ENCODE data around the gene SPRR1B.
"Not testable (repeated sequence)": the region's sequence is repeated elsewhere in the genome, so short reads cannot be mapped to it uniquely, and the experiment has no call there.

Gene SPRR1B, protein sequence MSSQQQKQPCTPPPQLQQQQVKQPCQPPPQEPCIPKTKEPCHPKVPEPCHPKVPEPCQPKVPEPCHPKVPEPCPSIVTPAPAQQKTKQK

DNA sequence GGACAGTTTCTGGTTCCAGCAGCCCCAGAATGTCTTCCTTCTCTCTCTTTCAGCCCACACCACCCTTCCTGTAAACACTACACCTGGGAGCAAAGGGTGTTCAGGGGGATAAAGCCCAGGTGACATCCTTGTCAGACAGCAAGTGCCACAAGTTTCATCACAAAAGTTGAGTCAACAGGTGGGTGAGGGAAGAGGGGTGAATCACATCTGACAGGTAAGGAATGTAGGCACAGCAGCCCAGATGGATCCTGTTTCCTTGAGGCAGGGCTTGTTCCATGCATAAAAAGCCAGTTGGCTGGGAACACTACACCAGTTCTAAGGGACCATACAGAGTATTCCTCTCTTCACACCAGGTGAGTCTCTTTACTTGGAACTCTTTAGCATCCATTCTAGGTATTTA is at the start of gene SPRR1B:
SPRR1B (plus strand) TSS at position 309 of the 400 bp plus-strand sequence. CDS start 1,143 bp downstream, outside the sequence.
- DNase-seq (ENCODE audit: low read depth), result no peak

DNA sequence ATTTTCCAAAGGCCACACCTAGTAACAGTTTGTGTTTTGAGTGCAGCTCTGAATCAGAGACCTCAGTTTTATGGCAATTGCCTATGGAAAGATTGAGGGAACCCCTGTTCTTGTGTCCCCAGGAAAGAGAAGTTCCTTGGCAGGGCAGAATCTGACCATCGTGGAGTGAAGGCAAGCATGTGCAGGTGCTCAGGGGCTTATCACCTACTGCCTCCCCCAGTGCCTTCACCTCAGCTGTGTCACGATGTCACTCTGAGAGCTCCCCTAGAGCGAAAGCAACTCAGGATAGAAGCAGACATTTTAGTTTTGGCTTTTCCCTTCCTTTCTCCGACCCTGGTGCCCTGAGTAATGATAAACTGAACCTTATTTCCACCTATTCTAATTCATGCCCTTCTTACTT is 48.9 kb upstream of the SPRR1B start:
- no peak for DNase-seq (ENCODE audit: low read depth)

GRCh38 chr1:152983234-152983633 is 47.8 kb upstream of the SPRR1B start:
- no peak for DNase-seq (ENCODE audit: low read depth)

GRCh38 chr1:152983743-152984142 is 47.3 kb upstream of the SPRR1B start, which contains the start of gene SPRR1A:
TSS of gene SPRR1A (plus strand) at chr1:152984081. CDS start at chr1:152985231, 1,150 bp downstream.
- no peak for DNase-seq (ENCODE audit: low read depth)

DNA sequence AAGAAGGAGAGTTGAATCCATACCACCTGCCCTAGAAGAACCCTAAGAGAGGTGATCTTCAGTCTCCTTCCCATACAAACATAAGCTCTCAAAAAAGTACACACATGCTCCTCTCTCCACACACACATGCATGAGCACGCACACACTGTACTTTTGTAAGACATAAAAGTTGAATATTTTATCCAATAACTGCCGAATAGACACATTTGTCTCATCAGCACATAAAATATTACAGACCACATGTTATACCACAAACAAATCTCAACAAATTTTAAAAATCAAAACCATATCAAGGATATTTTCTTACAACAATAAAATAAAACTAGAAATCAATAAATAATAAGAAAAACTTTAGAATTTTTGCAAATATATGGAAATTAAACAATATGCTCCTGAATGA is 44.4 kb upstream of the SPRR1B start:
- no peak for DNase-seq (ENCODE audit: low read depth)

- DNase-seq (ENCODE audit: low read depth), result no peak
Observed at GRCh38 chr1:152993186-152993585, 37.8 kb upstream of the SPRR1B start.

DNA sequence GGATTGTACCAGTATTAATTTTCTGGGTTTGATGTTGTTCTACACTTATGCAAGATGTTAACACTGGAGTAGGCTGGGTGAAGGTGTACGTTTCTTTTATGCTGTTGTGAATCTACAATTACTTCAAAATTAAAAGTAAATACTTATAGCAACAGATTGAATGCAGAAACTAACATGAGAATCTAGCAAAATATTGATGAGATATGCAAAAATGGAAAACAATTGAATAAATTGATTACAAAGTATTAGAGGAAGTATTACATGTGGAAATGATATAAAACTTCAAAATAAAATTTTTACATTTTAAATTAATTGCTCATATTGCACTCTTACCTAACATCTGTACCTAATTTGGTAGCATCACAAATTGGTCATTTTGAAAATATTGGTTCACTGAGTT is 35.2 kb upstream of the SPRR1B start:
- no peak for DNase-seq (ENCODE audit: low read depth)

DNA sequence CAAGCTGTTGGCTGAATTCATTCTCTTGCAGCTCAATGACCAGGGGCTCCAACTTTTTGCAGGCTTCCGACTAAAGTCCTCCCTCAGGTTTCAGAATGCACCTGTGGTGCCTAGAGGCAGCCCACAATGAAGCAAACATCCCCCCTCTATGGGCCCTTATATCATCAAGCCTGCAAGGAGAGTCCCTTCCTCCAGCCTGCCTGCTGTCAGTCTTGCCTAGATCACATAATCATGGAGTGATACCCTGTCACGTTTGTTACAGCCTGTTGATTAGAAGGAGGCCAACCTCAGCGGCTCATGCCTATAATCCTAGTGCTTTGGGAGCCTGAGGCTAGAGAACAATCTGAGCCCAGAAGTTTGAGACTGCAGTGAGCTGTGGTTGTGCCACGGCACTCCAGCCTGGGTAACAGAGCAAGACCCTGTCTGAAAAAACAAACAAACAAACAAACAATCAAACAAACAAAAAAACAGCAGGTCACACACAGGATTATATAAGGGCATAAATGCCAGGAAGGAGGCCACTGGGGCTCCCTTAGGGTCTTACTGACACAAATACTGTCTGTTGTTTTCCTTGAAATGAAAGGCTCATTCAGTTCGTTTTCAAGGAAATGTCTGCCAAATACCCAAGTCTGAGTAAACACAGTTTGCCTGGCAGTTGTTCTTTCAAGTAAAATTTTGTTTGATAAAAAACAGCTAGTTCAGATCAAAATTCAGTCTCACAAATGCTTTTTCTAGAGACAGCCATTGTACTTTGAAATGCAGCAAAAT is 34.2 kb upstream of the SPRR1B start:
- no peak for DNase-seq (ENCODE audit: low read depth)

DNA sequence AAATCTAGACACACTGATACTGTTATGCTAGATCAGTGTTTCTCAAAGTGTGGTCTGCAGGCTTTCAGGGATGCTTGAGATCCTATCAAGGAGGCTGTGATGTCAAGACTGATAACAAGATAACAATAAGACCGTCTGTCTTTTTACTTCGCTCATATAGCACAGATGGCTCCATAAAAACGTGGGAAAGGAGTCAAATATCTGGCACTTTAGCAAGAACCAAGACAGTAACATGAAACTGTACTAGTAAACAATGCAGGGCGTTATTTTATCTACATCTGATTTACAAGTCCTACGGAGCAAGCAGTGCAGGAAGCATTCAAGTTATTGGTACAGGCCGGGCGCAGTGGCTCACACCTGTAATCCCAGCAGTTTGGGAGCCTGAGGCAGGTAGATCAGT is 33.1 kb upstream of the SPRR1B start:
- no peak for DNase-seq (ENCODE audit: low read depth)

- DNase-seq (ENCODE audit: low read depth), result no peak
Observed at GRCh38 chr1:152998476-152998875, 32.5 kb upstream of the SPRR1B start.

DNA sequence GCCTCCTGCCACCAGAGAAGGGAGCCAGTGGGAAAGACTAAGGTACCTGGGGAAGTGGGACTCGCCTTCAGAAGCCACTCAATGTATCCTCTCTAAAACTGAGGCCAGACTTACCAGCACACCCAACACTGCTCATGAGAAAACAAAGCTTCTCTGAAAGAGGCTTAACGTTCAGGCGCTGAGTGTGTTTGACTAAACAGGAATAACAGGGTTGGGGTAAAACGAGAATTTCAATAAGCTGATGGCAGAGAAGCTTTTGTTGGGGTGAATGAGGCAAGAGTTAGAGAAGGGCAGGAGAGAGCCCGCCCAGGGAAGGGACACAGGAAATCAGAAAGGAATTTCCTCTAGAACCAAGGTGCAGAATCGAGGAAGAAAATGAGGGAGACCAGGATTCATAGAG is 31.2 kb upstream of the SPRR1B start:
- DNase-seq (ENCODE audit: low read depth), result no peak

GRCh38 chr1:153000294-153000693 is 30.7 kb upstream of the SPRR1B start:
- no peak for DNase-seq (ENCODE audit: low read depth)

DNA sequence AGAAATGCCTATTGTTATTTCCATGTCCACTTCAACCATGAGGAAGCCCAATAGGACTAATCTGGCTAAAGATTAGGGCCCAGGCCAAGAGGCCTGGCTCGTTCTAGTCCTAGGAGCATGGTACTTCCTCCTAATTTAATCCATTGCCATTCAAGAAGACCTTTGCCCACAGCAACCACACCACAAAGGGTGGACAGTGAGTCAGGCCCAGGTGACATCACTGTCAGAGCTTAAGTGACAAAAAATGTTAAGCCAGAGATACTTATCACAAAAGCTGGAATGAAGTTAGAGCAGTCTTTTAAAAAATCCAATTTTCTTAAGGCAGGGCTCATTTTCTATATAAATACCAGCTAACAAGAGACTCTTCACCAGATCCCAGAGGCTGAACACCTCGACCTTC is 29.6 kb upstream of the SPRR1B start, which contains the start of gene SPRR3:
SPRR3 (plus strand) TSS at position 368 of the 400 bp plus-strand sequence. CDS start 1,272 bp downstream, outside the sequence.
- DNase-seq (ENCODE audit: low read depth), result no peak

- not testable (repeated sequence) for DNase-seq (ENCODE audit: low read depth)
Observed at GRCh38 chr1:153011235-153011758, 19.7 kb upstream of the SPRR1B start.

DNA sequence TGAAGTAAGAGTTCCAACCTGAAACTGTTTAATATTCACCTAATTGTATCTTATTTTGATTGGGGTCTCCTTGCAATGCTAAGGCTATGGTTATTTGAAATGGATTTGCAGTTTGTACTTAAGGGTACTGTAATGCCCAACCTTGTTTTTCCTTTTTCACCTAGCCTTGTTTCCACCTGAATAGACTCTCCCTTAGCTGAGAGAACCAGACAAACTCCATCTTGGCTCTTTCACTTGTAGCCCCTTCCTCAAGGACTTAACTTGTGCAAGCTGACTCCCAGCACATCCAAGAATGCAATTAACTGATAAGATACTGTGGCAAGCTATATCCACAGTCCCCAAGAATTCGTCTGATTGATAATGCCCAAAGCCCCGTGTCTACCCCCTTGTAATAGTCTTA is 9.2 kb upstream of the SPRR1B start:
- not testable (repeated sequence) for DNase-seq (ENCODE audit: low read depth)

DNA sequence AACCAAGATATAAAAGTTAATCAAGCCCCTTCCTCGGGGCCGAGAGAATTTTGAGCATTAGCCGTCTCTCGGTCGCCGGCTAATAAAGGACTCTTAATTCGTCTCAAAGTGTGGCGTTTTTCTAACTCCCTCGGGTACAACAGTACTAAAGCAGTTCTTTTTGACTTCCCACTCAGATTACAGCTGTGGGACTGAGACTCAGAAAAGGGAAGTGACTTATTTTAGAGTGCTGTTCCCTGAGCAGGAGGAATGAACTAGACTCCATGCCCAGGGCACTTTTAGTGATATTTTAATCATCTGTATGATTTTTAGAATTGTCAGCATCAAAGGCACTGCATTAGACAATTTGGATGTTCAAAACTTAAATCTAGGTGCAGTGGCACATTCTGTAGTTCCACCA is 8.7 kb upstream of the SPRR1B start:
- not testable (repeated sequence) for DNase-seq (ENCODE audit: low read depth)

- no peak for DNase-seq (ENCODE audit: low read depth)
Observed at GRCh38 chr1:153023109-153023508, 7.9 kb upstream of the SPRR1B start.

GRCh38 chr1:153024413-153024812 is 6.6 kb upstream of the SPRR1B start:
- DNase-seq (ENCODE audit: low read depth), result no peak

DNA sequence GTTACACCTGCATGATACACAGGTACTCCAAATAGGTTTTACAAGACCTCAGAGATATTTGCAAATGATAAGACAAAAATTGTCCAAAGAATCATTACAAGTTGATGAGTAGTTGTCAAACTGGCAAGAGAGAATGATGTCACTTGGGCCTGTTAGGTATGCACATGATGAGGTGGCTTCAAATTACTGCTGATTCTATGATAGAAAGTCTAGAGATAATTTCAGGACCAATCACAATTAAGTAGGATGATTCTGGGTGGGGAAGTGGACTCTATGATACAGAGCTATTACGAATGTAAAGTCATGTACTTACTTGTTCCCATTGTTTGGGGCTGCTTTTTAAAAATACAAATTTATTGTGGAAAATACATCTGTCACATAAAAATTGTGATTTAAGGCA is 5.2 kb upstream of the SPRR1B start:
- no peak for DNase-seq (ENCODE audit: low read depth)

- DNase-seq (ENCODE audit: low read depth), result no peak
Observed at GRCh38 chr1:153028766-153029165, 2.2 kb upstream of the SPRR1B start.

DNA sequence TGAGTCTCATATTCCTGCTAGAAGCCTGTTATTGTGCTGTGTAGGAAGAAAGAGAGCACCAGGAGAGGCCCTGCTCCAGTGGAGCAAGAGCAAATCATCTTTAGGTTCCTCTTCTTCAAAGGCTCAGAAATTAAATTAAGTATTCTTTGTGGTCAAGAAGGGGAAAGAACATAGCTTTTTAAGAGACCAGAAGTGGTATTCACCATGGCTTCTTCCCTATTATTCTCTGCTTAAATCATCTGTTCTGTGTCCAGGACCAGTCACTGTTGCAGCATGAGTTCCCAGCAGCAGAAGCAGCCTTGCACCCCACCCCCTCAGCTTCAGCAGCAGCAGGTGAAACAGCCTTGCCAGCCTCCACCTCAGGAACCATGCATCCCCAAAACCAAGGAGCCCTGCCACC is 1.1 kb downstream of the SPRR1B start:
- DNase-seq (ENCODE audit: low read depth), result no peak

DNA sequence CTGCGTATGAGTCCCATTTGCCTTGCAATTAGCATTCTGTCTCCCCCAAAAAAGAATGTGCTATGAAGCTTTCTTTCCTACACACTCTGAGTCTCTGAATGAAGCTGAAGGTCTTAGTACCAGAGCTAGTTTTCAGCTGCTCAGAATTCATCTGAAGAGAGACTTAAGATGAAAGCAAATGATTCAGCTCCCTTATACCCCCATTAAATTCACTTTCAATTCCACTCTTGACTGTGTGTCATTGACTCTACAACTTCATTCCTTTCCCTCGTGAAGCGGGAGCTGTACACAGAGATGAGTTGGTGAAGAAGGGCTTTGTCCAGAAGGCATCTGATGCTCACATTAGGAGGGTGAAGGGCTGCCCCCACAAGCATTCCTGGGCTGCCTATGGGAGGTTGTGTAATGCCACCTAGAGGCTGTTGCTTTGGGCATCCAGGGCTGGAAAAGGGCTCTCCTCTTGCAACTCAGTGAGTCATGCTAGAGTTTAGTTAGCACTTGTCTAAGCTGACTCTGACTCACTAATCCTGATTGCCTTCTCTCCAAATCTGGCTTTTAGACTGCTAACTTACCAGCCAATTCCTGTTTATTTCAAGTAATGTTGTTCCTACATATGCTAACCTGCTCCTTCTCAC is 1.8 kb downstream of the SPRR1B start:
- no peak for DNase-seq (ENCODE audit: low read depth)

- no peak for DNase-seq (ENCODE audit: low read depth)
Observed at GRCh38 chr1:153035211-153035610, 4.2 kb downstream of the SPRR1B start.

Measured in stimulated activated CD8-positive, alpha-beta memory T cell treated with anti-CD3 and anti-CD28 coated beads, Interleukin-7, amount 100 ng/mL, for 24 hours (primary cell).